Measurements from ENCODE around the gene THY1.
"Not testable (repeated sequence)": the region's sequence is repeated elsewhere in the genome, so short reads cannot be mapped to it uniquely, and the experiment has no call there.

Gene THY1

DNA sequence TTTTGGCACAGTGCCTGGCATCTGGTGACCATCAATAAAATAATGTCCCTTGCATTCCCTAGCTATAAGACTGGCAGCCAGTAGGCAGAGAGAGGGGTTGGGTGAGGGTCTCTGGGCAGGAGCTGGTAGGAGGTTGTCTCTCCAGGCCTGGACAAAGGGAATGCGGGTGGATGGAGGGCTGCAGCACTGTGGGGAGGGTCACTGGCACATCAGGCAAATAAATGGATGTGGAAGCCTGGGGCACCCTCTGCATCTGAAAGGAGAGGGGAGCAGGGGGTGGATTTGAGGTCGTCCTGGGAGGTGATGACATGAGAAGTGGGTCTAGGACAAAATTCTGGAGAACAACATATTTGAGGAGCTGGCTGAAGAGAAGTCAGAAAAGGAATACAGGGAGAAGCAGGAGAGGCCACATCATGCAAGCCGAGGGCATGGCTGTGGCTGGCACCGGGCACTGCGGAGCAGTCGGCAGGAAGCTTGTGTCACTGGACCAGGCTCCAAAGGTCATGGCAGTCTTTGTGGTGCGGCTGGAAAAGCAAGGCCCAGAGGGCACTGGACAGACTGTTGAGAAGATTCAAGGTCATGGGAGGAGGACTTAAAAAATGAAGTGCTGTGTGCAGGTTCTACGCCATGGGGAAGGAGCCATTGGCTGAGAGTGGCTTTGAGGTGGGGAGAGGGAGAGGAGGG is 36.5 kb upstream of the THY1 start:
- no peaks in the 10 kb centered on the region for H3K36me3 ChIP-seq (ENCODE audit: insufficient read depth, low read length)
- H3K27me3 ChIP-seq (ENCODE audit: insufficient read depth, low read length), result no peaks in the 10 kb centered on the region
- H3K79me2 ChIP-seq (ENCODE audit: control insufficient read depth, insufficient read depth, low read length, unreplicated experiment), result no peaks in the 10 kb centered on the region
- H3K27ac ChIP-seq (ENCODE audit: low read depth, low read length), result no peak overlapping the region
- peaks cover 22% of the 10 kb centered on the region for H3K4me1 ChIP-seq (ENCODE audit: control insufficient read depth, insufficient read depth, low read length, unreplicated experiment)
- H3K4me3 ChIP-seq (ENCODE audit: low read depth, low read length), result no peak overlapping the region
- H2AFZ ChIP-seq (ENCODE audit: low read length, unreplicated experiment), result no peak overlapping the region

DNA sequence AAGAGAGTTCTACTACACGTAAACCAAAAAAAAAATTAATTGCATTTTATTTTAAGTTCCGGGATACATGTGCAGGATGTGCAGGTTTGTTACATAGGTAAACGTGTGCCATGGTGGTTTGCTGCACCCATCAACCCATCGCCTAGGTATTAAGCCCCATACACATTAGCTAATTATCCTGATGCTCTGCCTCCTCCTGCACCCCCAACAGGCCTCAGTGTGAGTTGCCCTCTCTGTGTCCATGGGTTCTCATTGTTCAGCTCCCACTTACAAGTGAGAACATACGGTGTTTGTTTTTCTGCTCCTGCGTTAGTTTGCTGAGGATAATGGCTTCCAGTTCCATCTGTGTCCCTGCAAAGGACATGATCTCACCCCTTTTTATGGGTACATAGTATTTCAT is 32.7 kb upstream of the THY1 start:
- H3K36me3 ChIP-seq (ENCODE audit: insufficient read depth, low read length); H3K27me3 ChIP-seq (ENCODE audit: insufficient read depth, low read length); H3K4me3 ChIP-seq (ENCODE audit: low read depth, low read length); H2AFZ ChIP-seq (ENCODE audit: low read length, unreplicated experiment); H3K27ac ChIP-seq (ENCODE audit: low read depth, low read length); H3K79me2 ChIP-seq (ENCODE audit: control insufficient read depth, insufficient read depth, low read length, unreplicated experiment): not testable (repeated sequence)
- H3K4me1 ChIP-seq (ENCODE audit: control insufficient read depth, insufficient read depth, low read length, unreplicated experiment), result peaks cover 10% of the 10 kb centered on the region

DNA sequence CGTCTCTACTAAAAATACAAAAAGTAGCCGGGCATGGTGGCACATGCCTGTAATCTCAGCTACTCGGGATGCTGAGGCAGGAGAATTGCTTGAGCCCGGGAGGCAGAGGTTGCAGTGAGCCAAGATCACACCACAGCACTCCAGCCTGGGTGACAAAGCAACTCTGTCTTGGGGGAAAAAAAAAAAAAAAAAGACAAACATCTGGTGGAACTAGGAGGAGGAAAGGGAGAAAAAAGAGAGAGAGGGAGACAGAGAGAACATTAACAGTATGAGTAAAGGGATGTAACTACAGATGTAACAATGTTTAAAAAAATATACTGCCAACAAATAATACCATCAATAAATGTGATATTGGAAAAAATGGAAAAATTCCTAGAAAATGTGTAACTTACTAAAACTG is 32.3 kb upstream of the THY1 start:
- H3K36me3 ChIP-seq (ENCODE audit: insufficient read depth, low read length); H2AFZ ChIP-seq (ENCODE audit: low read length, unreplicated experiment); H3K27me3 ChIP-seq (ENCODE audit: insufficient read depth, low read length); H3K4me1 ChIP-seq (ENCODE audit: control insufficient read depth, insufficient read depth, low read length, unreplicated experiment); H3K4me3 ChIP-seq (ENCODE audit: low read depth, low read length); H3K79me2 ChIP-seq (ENCODE audit: control insufficient read depth, insufficient read depth, low read length, unreplicated experiment); H3K27ac ChIP-seq (ENCODE audit: low read depth, low read length): not testable (repeated sequence)

DNA sequence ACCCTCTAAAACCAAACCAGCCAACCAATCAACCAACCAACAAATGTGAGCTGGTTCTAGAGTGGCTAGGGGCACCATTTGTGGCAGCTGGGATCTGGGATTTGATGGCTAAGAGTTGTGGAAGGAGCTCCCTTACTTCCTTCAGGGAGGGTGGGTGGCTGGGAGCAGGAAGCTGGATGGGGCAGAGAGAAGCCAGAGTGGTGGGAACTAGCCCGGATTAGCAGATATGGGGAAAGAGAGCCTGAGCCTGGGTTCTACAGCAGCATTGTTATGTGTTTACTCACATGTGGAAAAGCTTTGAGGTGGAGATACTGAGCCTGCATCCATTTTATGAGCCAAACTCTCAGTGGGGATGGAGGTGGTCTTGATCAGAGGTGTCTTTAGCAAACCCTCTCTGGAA is 30.9 kb upstream of the THY1 start:
- H3K4me3 ChIP-seq (ENCODE audit: low read depth, low read length), result no peak overlapping the region
- no peaks in the 10 kb centered on the region for H3K4me1 ChIP-seq (ENCODE audit: control insufficient read depth, insufficient read depth, low read length, unreplicated experiment)
- H3K27ac ChIP-seq (ENCODE audit: low read depth, low read length), result no peak overlapping the region
- H3K79me2 ChIP-seq (ENCODE audit: control insufficient read depth, insufficient read depth, low read length, unreplicated experiment), result no peaks in the 10 kb centered on the region
- no peak overlapping the region for H2AFZ ChIP-seq (ENCODE audit: low read length, unreplicated experiment)
- no peaks in the 10 kb centered on the region for H3K36me3 ChIP-seq (ENCODE audit: insufficient read depth, low read length)
- no peaks in the 10 kb centered on the region for H3K27me3 ChIP-seq (ENCODE audit: insufficient read depth, low read length)

DNA sequence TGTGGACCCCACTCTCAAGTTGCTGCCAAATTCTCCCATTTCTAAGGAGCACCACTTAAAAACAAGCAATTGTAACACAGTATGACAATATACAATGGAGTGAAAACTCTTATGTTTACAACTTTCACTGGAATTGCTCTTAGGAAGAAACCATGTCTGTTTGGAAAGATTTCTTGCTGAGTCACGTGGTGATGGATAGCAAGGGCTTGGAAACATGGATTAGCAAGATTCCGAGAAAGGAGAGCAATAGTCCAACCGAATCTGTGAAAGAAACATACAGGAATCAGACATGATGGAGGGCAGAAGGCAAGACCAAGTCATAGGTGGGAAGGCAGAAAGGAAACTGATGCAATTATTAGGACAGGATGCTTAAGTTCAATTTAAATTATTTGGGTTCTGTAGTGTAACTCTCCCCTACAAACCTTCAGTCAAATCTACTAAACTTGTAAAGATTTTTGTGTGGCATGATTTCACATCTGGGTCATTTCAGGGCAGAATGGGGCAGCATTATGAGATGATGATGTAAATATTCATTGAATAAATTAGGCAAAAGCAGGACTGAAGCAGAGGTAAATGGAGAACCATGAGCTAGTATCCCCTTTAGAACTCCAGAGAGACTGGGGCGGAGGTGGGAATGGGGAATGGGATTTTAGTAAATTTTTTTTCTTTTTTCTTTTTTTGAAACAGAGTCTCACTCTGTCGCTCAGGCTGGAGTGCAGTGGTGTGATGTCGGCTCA is 27.8 kb upstream of the THY1 start:
- Histone ChIP-seq H3K4me1 (ENCODE audit: control insufficient read depth, insufficient read depth, low read length, unreplicated experiment) (no peaks in the 10 kb centered on the region), H2AFZ (ENCODE audit: low read length, unreplicated experiment) (no peak overlapping the region), H3K79me2 (ENCODE audit: control insufficient read depth, insufficient read depth, low read length, unreplicated experiment) (no peaks in the 10 kb centered on the region), H3K27me3 (ENCODE audit: insufficient read depth, low read length) (no peaks in the 10 kb centered on the region), H3K36me3 (ENCODE audit: insufficient read depth, low read length) (no peaks in the 10 kb centered on the region), H3K27ac (ENCODE audit: low read depth, low read length) (no peak overlapping the region), H3K4me3 (ENCODE audit: low read depth, low read length) (no peak overlapping the region)

DNA sequence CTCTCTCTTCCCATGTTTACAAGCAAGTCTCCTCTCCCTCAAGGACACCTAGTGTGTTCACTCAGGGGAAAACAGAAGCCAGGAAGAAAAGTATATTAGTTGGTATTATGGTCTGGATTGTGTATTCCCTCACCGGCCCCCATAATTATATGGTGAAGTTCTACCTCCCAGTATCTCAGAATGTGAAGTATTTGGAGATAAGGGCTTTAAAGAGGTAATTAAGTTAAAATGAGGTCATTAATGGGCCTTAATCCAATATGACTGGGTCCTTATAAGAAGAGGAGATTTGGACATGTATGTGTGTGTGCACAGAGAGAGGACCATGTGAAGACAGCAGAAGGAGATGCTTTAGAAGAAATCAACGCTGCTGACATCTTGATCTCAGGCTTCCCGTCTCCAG is 26.5 kb upstream of the THY1 start:
- no peak overlapping the region for H3K4me3 ChIP-seq (ENCODE audit: low read depth, low read length)
- H2AFZ ChIP-seq (ENCODE audit: low read length, unreplicated experiment), result no peak overlapping the region
- H3K36me3 ChIP-seq (ENCODE audit: insufficient read depth, low read length), result no peaks in the 10 kb centered on the region
- no peak overlapping the region for H3K27ac ChIP-seq (ENCODE audit: low read depth, low read length)
- H3K79me2 ChIP-seq (ENCODE audit: control insufficient read depth, insufficient read depth, low read length, unreplicated experiment), result no peaks in the 10 kb centered on the region
- H3K27me3 ChIP-seq (ENCODE audit: insufficient read depth, low read length), result no peaks in the 10 kb centered on the region
- H3K4me1 ChIP-seq (ENCODE audit: control insufficient read depth, insufficient read depth, low read length, unreplicated experiment), result no peaks in the 10 kb centered on the region

DNA sequence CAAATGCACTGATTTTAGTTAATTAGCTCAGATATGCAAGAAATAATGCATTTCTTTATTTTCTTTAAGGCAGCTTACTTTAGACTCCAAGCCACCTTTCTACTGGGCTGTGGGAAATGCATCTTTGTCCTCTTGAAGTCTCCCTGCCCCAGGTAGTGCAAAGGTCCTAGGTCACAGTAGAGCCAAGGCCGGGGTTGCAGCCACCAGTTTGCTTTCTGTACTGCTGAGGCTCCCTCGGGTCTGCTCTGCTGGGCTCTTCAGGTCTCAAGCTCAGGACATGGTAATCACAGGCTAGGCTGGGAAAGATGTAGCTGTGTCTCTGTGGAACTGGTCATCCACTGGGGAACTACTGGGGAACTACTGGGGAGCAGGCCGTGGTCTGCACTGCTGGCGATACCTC is 25.4 kb upstream of the THY1 start:
- no peaks in the 10 kb centered on the region for H3K79me2 ChIP-seq (ENCODE audit: control insufficient read depth, insufficient read depth, low read length, unreplicated experiment)
- no peaks in the 10 kb centered on the region for H3K36me3 ChIP-seq (ENCODE audit: insufficient read depth, low read length)
- no peak overlapping the region for H3K27ac ChIP-seq (ENCODE audit: low read depth, low read length)
- no peak overlapping the region for H2AFZ ChIP-seq (ENCODE audit: low read length, unreplicated experiment)
- H3K4me1 ChIP-seq (ENCODE audit: control insufficient read depth, insufficient read depth, low read length, unreplicated experiment), result no peaks in the 10 kb centered on the region
- H3K27me3 ChIP-seq (ENCODE audit: insufficient read depth, low read length), result no peaks in the 10 kb centered on the region
- H3K4me3 ChIP-seq (ENCODE audit: low read depth, low read length), result no peak overlapping the region

DNA sequence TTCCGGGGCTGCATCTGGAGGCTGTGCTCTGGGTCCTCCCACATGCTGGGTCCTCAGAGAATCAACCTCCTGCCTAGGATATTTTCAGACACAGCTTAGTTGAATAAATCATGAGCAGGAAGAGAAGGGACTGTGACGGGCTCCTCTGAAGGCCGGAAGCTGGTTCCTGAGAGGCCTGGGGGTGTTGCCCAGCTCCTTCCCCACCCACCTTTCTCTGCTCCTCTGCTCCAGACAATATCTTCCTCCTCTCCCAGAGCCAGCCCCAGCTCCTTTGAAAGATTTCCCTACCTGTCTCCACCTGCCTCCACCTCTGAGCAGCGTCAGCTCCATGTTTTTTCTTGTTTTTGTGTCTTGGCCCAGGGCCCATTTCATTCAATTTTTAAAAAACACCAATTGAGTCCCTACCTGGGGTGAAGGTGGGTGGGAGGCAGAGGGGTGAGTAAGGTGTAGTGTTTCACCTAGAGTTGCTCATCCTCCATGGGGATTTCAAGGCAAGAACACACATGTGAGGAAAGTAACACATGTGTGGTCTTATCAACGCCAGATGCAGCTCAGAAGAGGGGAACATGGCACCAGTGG is 24.8 kb upstream of the THY1 start:
- Histone ChIP-seq H3K4me1 (ENCODE audit: control insufficient read depth, insufficient read depth, low read length, unreplicated experiment) (no peaks in the 10 kb centered on the region), H3K79me2 (ENCODE audit: control insufficient read depth, insufficient read depth, low read length, unreplicated experiment) (no peaks in the 10 kb centered on the region), H3K27me3 (ENCODE audit: insufficient read depth, low read length) (no peaks in the 10 kb centered on the region), H2AFZ (ENCODE audit: low read length, unreplicated experiment) (no peak overlapping the region), H3K4me3 (ENCODE audit: low read depth, low read length) (no peak overlapping the region), H3K27ac (ENCODE audit: low read depth, low read length) (no peak overlapping the region), H3K36me3 (ENCODE audit: insufficient read depth, low read length) (no peaks in the 10 kb centered on the region)

DNA sequence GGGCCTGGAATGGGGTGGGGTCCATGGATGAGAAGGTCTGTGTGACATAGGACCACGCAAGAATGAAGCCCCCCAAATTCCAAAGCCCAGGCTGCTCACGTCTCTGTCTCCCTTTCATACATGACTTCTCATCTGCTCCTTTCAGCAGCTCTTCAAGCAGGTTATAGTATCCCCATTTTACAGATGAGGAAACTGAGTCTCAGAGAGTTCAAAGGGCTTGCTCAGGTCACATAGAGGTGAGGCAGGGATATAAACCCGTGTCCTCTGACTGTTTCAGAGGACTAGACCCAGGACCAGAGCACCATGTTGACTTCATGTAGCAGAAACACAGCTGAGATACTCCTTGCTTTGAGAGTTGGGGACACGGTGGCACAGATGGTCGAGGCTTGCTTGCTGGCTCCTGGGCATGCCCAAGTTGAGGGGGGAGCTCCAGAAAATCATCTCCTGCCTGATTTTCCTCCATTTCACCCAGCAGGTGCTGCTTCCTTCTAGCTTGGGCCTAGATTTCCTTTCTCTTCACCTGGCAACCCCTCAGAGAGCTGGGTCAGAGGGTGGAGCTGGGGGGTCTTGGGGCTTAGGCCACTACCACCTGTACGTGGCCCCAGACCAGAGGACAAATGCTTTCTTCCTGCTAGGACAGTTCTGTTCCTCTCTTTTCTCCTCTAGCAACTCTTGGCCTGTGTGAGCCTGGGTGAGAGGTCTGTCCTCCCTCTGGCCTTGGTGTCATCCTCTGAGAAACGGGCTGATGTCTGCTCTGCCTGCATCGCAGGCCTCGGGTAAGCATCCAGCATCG is 24.1 kb upstream of the THY1 start:
- Histone ChIP-seq H3K36me3 (ENCODE audit: insufficient read depth, low read length) (no peaks in the 10 kb centered on the region), H3K27ac (ENCODE audit: low read depth, low read length) (no peak overlapping the region), H2AFZ (ENCODE audit: low read length, unreplicated experiment) (no peak overlapping the region), H3K79me2 (ENCODE audit: control insufficient read depth, insufficient read depth, low read length, unreplicated experiment) (no peaks in the 10 kb centered on the region), H3K27me3 (ENCODE audit: insufficient read depth, low read length) (no peaks in the 10 kb centered on the region), H3K4me3 (ENCODE audit: low read depth, low read length) (no peak overlapping the region), H3K4me1 (ENCODE audit: control insufficient read depth, insufficient read depth, low read length, unreplicated experiment) (no peaks in the 10 kb centered on the region)

DNA sequence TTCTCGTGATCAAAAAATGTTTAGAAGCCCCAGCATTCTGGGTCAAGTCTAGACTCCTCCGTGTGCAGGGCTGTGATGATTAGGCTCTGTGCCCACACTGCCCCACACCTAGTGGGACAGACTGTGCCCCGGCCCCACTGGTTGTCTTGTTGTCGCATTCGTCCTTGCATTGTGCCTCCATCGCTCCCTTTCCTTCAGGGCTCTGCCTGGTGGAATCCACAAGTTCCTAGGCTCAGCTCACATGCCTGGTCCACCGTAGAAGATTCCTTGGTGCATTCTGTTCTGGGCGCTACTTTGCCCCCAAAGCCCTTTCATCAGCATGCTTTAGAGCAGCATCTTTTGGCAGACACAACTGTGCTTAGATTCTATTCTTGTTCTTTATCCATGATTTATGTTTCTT is 23.5 kb upstream of the THY1 start:
- H3K27me3 ChIP-seq (ENCODE audit: insufficient read depth, low read length), result no peaks in the 10 kb centered on the region
- H3K36me3 ChIP-seq (ENCODE audit: insufficient read depth, low read length), result no peaks in the 10 kb centered on the region
- H3K27ac ChIP-seq (ENCODE audit: low read depth, low read length), result no peak overlapping the region
- H3K79me2 ChIP-seq (ENCODE audit: control insufficient read depth, insufficient read depth, low read length, unreplicated experiment), result no peaks in the 10 kb centered on the region
- no peaks in the 10 kb centered on the region for H3K4me1 ChIP-seq (ENCODE audit: control insufficient read depth, insufficient read depth, low read length, unreplicated experiment)
- H3K4me3 ChIP-seq (ENCODE audit: low read depth, low read length), result no peak overlapping the region
- no peak overlapping the region for H2AFZ ChIP-seq (ENCODE audit: low read length, unreplicated experiment)

All from ACC112 (cell line).